ENCODE data around the gene FAAH.

GRCh38 chr1:46457178-46457577, 63.1 kb downstream of the FAAH start:
- no peak for TF ChIP-seq CTCF (IDR thresholded peaks at IDR 0.05)
- no peak for TF ChIP-seq POLR2A (IDR thresholded peaks at IDR 0.05)
